Peyer's patch (tissue), 4 donors: ENCODE results near the gene ACTN3.
"Not testable (repeated sequence)": the region's sequence is repeated elsewhere in the genome, so short reads cannot be mapped to it uniquely, and the experiment has no call there.

ENCODE experiments used
- POLR2A ChIP-seq, 2 donors: fragments of 450-650 bp; IDR thresholded peaks; one replicate each; pipeline ENCODE4 v1.5.1; 2017; ENCODE audit warnings: antibody characterized with exemption in 2 of 2, mild to moderate bottlenecking in 2 of 2, moderate library complexity in 2 of 2
- TF ChIP-seq, protein P1 (sequence below), 6 experiments: fragments of 450-650 bp in 4 of 6; fragments of 200-600 bp in 2 of 6; sonication (generic) in 1 of 6; IDR thresholded peaks; one replicate each; pipeline ENCODE4 v1.5.1; 2017 to 2019; ENCODE audit warnings: antibody characterized with exemption in 6 of 6, mild to moderate bottlenecking in 3 of 6, moderate library complexity in 1 of 6

DNA sequence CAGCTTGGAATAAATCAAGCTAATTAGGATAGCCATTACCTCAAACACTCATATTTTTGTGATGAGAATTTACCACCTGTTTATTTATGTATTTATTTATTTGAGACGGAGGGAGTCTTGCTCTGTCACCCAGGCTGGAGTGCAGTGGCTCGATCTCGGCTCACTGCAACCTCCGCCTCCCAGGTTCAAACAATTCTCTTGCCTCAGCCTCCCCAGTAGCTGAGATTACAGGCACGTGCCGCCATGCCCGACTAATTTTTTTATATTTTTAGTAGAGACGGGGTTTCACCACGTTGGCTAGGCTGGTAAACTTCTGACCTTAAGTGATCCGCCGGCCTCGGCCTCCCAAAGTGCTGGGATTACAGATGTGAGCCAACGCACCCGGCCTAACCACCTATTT lies 1.8 kb upstream of the ACTN3 start:
- TF ChIP-seq, protein P1, sequence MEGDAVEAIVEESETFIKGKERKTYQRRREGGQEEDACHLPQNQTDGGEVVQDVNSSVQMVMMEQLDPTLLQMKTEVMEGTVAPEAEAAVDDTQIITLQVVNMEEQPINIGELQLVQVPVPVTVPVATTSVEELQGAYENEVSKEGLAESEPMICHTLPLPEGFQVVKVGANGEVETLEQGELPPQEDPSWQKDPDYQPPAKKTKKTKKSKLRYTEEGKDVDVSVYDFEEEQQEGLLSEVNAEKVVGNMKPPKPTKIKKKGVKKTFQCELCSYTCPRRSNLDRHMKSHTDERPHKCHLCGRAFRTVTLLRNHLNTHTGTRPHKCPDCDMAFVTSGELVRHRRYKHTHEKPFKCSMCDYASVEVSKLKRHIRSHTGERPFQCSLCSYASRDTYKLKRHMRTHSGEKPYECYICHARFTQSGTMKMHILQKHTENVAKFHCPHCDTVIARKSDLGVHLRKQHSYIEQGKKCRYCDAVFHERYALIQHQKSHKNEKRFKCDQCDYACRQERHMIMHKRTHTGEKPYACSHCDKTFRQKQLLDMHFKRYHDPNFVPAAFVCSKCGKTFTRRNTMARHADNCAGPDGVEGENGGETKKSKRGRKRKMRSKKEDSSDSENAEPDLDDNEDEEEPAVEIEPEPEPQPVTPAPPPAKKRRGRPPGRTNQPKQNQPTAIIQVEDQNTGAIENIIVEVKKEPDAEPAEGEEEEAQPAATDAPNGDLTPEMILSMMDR (IDR thresholded peaks at IDR 0.05) = not testable (repeated sequence)
- not testable (repeated sequence) for TF ChIP-seq POLR2A (IDR thresholded peaks at IDR 0.05)
